Endothelial cell of umbilical vein (primary cell): ENCODE measurements around the gene GNAL. TPM values are rescaled to one million over a fixed set of nuclear protein-coding genes. Genes with fewer than 3 reads are reported as not detected.
A peak's percentile ranks its signal among the peaks of the same experiment; 100 is the strongest.
"Not testable (repeated sequence)": the region's sequence is repeated elsewhere in the genome, so short reads cannot be mapped to it uniquely, and the experiment has no call there.

Experiments used
- Bru-seq: library from RNA; stranded (reverse); fragments of 400-500 nt; gene quantifications from one replicate; lab custom pipeline; 2021; lab: Mats Ljungman, UMichigan
- BruChase-seq, 2 experiments: library from RNA; stranded (reverse); fragments of 400-500 nt; gene quantifications; one replicate each; lab custom pipeline; 2021; lab: Mats Ljungman, UMichigan
- BruUV-seq: library from RNA; stranded (reverse); fragments of 400-500 nt; replicated peaks from 2 replicates; lab custom pipeline; 2021; lab: Mats Ljungman, UMichigan
- CTCF ChIA-PET: fragments of 300-600, 350-600 bp; sonication (Branson Sonifier 250); formaldehyde crosslinking; loops from one replicate; lab custom pipeline; 2021; ENCODE audit warnings: antibody characterized with exemption, inconsistent platforms; lab: Charles Lee
- POLR2A ChIA-PET: fragments of 300-600, 350-600 bp; sonication (Branson Sonifier 250); formaldehyde crosslinking; loops from one replicate; lab custom pipeline; 2021; ENCODE audit warnings: antibody characterized with exemption, inconsistent platforms; lab: Charles Lee
- DNase-seq: peaks from one replicate; pipeline ENCODE4 v3.0.0-alpha.2; 2011; ENCODE audit warnings: low read depth, low spot score
- FAIRE-seq: peaks from 2 replicates; lab custom pipeline; 2011; peaks lifted over from hg19 to GRCh38; lab: Jason Lieb, UNC
- H2AFZ ChIP-seq: 2 replicates; pipeline ENCODE4 v1.6.0; 2012; ENCODE audit warnings: low read depth, low read length, control low read depth, inconsistent platforms
- H3K27ac ChIP-seq: 2 replicates; pipeline ENCODE4 v1.5.1; 2011; ENCODE audit warnings: low read depth, mild to moderate bottlenecking, control low read depth, low read length, moderate library complexity; ENCODE audit not compliant: insufficient read depth
- H3K27me3 ChIP-seq, 2 experiments: 2 replicates each; pipeline versions ENCODE4 v1.6.0 to v1.6.1; 2011; ENCODE audit warnings: low read length in 2 of 2, mixed read lengths in 1 of 2; ENCODE audit not compliant: control insufficient read depth in 2 of 2, insufficient read depth in 2 of 2
- H3K36me3 ChIP-seq, 2 experiments: 2 replicates in 1 of 2; 3 replicates in 1 of 2; pipeline ENCODE4 v1.5.1; 2011; ENCODE audit warnings: low read length in 2 of 2, mild to moderate bottlenecking in 1 of 2, moderate library complexity in 1 of 2; ENCODE audit not compliant: control insufficient read depth in 2 of 2, insufficient read depth in 2 of 2; ENCODE audit errors: extremely low read depth in 1 of 2
- H3K4me1 ChIP-seq: 3 replicates; pipeline ENCODE4 v1.5.1; 2011; ENCODE audit warnings: mild to moderate bottlenecking, low read length; ENCODE audit not compliant: control insufficient read depth, insufficient read depth; ENCODE audit errors: extremely low read depth
- H3K4me2 ChIP-seq: 2 replicates; pipeline ENCODE4 v1.6.1; 2011; ENCODE audit warnings: low read length, control low read depth, mixed read lengths; ENCODE audit not compliant: insufficient read depth
- H3K4me3 ChIP-seq, 3 experiments: fragments of 200-600 bp in 1 of 3; sonication (generic), shearing (Covaris generic) in 1 of 3; replicated peaks in 1 of 3; 2 replicates each; pipeline ENCODE4 v1.5.1; 2011 to 2016; ENCODE audit warnings: control low read depth in 3 of 3, low read length in 3 of 3, mild to moderate bottlenecking in 2 of 3, inconsistent platforms in 1 of 3, low read depth in 1 of 3, moderate library complexity in 1 of 3; ENCODE audit not compliant: insufficient read depth in 1 of 3
- H3K79me2 ChIP-seq: 2 replicates; pipeline ENCODE4 v1.6.0; 2012; ENCODE audit warnings: low read length, inconsistent platforms; ENCODE audit not compliant: control insufficient read depth, insufficient read depth
- H3K9ac ChIP-seq: replicated peaks from 2 replicates; pipeline ENCODE3; 2011; ENCODE audit warnings: low read length, control low read depth; ENCODE audit not compliant: insufficient read depth; ENCODE audit errors: extremely low read depth
- H3K9me1 ChIP-seq: replicated peaks from 3 replicates; pipeline ENCODE4 v1.6.0; 2011; ENCODE audit warnings: mild to moderate bottlenecking, low read length; ENCODE audit not compliant: control insufficient read depth, insufficient read depth; ENCODE audit errors: extremely low read depth
- H3K9me3 ChIP-seq: replicated peaks from 2 replicates; pipeline ENCODE4 v1.5.1; 2012; ENCODE audit warnings: low read length, inconsistent platforms; ENCODE audit not compliant: control insufficient read depth, insufficient read depth
- H4K20me1 ChIP-seq: replicated peaks from 2 replicates; pipeline ENCODE3; 2011; ENCODE audit warnings: mild to moderate bottlenecking, low read length; ENCODE audit not compliant: control insufficient read depth, insufficient read depth; ENCODE audit errors: extremely low read depth
- EZH2 ChIP-seq: IDR thresholded peaks from 2 replicates; pipeline ENCODE4 v1.6.1; 2012; ENCODE audit warnings: borderline replicate concordance, low read depth, mild to moderate bottlenecking, moderate library complexity, low read length, inconsistent platforms; ENCODE audit not compliant: severe bottlenecking
- FOS ChIP-seq: IDR thresholded peaks from 2 replicates; pipeline ENCODE4 v1.6.1; 2011; ENCODE audit warnings: mild to moderate bottlenecking, low read length, moderate library complexity, borderline replicate concordance; ENCODE audit not compliant: insufficient read depth
- GATA2 ChIP-seq: IDR thresholded peaks from 2 replicates; pipeline ENCODE4 v1.7.0; 2011; ENCODE audit warnings: low read depth, mild to moderate bottlenecking, moderate library complexity, mixed read lengths, low read length; ENCODE audit not compliant: insufficient read length, insufficient read depth
- JUN ChIP-seq: IDR thresholded peaks from 2 replicates; pipeline ENCODE4 v1.6.1; 2011; ENCODE audit warnings: borderline replicate concordance, low read depth; ENCODE audit not compliant: insufficient read length, insufficient read depth
- MYC ChIP-seq: IDR thresholded peaks from one replicate; pipeline ENCODE4 v1.6.1; 2011; ENCODE audit warnings: mild to moderate bottlenecking, low read depth, low read length
- POLR2A ChIP-seq: IDR thresholded peaks from 2 replicates; pipeline ENCODE4 v1.6.1; 2012; ENCODE audit warnings: low read depth, mild to moderate bottlenecking, control low read depth, low read length
- POLR2AphosphoS5 ChIP-seq: IDR thresholded peaks from 2 replicates; pipeline ENCODE4 v1.6.1; 2012; ENCODE audit warnings: low read depth, mild to moderate bottlenecking, control low read depth, low read length, moderate library complexity; ENCODE audit not compliant: insufficient read depth
- dilution Hi-C: fragments of 300-500 bp; cut with MboI; formaldehyde crosslinking; loops from one replicate; pipeline ENCODE4 v1.15.0; 2019; ENCODE audit warnings: low sequenced_read_pairs; ENCODE audit not compliant: extremely low pct_ligation_motif_present
- intact Hi-C: fragments of 100-400 bp; cut with micrococcal nuclease; formaldehyde crosslinking; loops from one replicate; pipeline ENCODE4 v1.10.0; 2022
- long read RNA-seq: library from polyadenylated mRNA; stranded (forward); transcript quantifications from one replicate; pipeline ENCODE4 v2.0.0, GENCODE V29; 2021
- polyA minus RNA-seq, 3 experiments: library from RNA; depleted of rRNA, polyadenylated mRNA; stranded (reverse); fragments of >200 nt; gene quantifications; 1 replicate in 1 of 3; 2 replicates in 2 of 3; pipeline ENCODE4 v1.2.3, GENCODE V29; 2011
- polyA plus RNA-seq, 4 experiments: library from polyadenylated mRNA; depleted of rRNA in 3 of 4; stranded (reverse) in 3 of 4; unstranded in 1 of 4; fragments of >200 nt; gene quantifications; 2 replicates each; pipeline versions ENCODE4 v1.2.1 to v1.2.3, GENCODE V29; 2011 to 2012; ENCODE audit warnings: missing spikeins in 1 of 4
- total RNA-seq: library from RNA; stranded (reverse); gene quantifications from 2 replicates; pipeline ENCODE4 v1.2.3, GENCODE V29; 2021
- TF ChIP-seq, protein P1 (sequence below), 2 donors: IDR thresholded peaks; 1 replicate in 1 of 2; 2 replicates in 1 of 2; pipeline ENCODE4 v1.5.1; 2011; ENCODE audit warnings: low read length in 2 of 2, mild to moderate bottlenecking in 2 of 2, moderate library complexity in 2 of 2, control low read depth in 1 of 2, inconsistent platforms in 1 of 2, low read depth in 1 of 2; ENCODE audit not compliant: insufficient read depth in 1 of 2; ENCODE audit errors: extremely low read depth in 1 of 2
- TF ChIP-seq, protein P2 (sequence below): IDR thresholded peaks from 2 replicates; pipeline ENCODE4 v1.6.1; 2011; ENCODE audit not compliant: insufficient read depth, insufficient read length

Gene GNAL
- total RNA-seq (0.65 and 0.73 TPM in 2 replicates), polyA plus RNA-seq (0.03 and 0.07 TPM in 2 replicates), polyA minus RNA-seq (0.02 and 0.22 TPM in 2 replicates), Bru-seq, nascent RNA (percentile 18 among the genes with signal in this experiment), BruChase-seq, experiment 1, labeled RNA remaining after a 6-hour chase (percentile 15 among the genes with signal in this experiment), BruChase-seq, experiment 2, labeled RNA remaining after a 2-hour chase (percentile 15 among the genes with signal in this experiment)
- polyA plus RNA-seq (2011; cell fraction: cytosol; rRNA removed), result 0.01 and 0.03 TPM in 2 replicates
- 0.17 TPM in 1 of 2 replicates, not detected in the other for polyA plus RNA-seq (2011; cell fraction: nucleus; rRNA removed)
- polyA plus RNA-seq (2012), result 0.20 and 0.35 TPM in 2 replicates
- 9.2 TPM for polyA minus RNA-seq (2011; cell fraction: cytosol; rRNA and poly(A)+ RNA removed)
- polyA minus RNA-seq (2011; cell fraction: nucleus; rRNA and poly(A)+ RNA removed), result 0.05 and 0.43 TPM in 2 replicates
- long read RNA-seq, full-length matches to known transcripts, result 1 of 1 reads
- long read RNA-seq, partial matches to known transcripts, result 0 of 1 reads
- long read RNA-seq, other reads (novel, unspliced or antisense), result 0 of 1 reads

DNA sequence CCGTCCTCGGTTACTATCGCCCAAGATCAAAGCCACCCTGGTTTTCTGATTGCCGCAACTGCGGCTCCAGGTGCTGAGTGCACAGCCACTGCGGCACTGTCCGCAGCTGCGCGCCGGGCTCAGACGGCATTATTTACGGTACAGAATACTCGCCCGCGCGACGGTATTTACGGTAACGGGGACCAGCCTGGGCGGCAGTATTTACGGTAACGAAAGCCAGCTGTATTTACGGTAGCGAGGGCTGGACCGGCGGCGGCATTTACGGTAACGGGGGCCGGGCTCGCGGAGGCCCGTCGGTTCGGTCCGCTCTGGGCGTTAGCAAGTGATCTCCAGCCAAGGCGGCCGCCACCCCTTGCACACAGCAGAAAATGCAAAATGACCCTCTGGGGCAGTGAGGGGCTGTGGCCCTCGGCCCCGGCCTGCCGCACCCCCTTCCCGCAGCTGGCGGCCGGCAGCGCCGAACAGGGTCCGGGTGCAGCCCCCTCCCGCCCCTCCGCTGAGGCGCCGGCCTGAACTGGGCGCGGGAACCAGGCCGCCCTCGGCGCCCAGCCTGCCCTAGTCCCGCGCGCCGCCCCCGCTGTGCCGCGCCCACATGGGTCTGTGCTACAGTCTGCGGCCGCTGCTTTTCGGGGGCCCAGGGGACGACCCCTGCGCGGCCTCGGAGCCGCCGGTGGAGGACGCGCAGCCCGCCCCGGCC, at the start of gene GNAL:
Gene GNAL (plus strand): TSS at position 293 of the 697 bp plus-strand sequence. CDS start 300 bp downstream, at position 593.
- no peaks in the 10 kb centered on the region for H4K20me1 ChIP-seq
- DNase-seq, result peak; percentile 60
- peaks cover 11% of the 10 kb centered on the region for H3K4me1 ChIP-seq
- no TSS peak for BruUV-seq
- peak; percentile 64 for FAIRE-seq
- H3K9me3 ChIP-seq, result no peaks in the 10 kb centered on the region
- H3K27me3 ChIP-seq, result peaks cover 4 to 21% of the 10 kb centered on the region in 2 experiments
- dilution Hi-C loops, result no loop called here
- H3K79me2 ChIP-seq, result no peaks in the 10 kb centered on the region
- TF ChIP-seq, protein P1, sequence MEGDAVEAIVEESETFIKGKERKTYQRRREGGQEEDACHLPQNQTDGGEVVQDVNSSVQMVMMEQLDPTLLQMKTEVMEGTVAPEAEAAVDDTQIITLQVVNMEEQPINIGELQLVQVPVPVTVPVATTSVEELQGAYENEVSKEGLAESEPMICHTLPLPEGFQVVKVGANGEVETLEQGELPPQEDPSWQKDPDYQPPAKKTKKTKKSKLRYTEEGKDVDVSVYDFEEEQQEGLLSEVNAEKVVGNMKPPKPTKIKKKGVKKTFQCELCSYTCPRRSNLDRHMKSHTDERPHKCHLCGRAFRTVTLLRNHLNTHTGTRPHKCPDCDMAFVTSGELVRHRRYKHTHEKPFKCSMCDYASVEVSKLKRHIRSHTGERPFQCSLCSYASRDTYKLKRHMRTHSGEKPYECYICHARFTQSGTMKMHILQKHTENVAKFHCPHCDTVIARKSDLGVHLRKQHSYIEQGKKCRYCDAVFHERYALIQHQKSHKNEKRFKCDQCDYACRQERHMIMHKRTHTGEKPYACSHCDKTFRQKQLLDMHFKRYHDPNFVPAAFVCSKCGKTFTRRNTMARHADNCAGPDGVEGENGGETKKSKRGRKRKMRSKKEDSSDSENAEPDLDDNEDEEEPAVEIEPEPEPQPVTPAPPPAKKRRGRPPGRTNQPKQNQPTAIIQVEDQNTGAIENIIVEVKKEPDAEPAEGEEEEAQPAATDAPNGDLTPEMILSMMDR (IDR thresholded peaks at IDR 0.05; ENCODE audit: extremely low read depth in 1 of 2, insufficient read depth in 1 of 2, low read depth in 1 of 2, low read length in 2 of 2), result no peak
- no peak for TF ChIP-seq JUN
- TF ChIP-seq, protein P2, sequence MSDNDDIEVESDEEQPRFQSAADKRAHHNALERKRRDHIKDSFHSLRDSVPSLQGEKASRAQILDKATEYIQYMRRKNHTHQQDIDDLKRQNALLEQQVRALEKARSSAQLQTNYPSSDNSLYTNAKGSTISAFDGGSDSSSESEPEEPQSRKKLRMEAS, result no peak
- TF ChIP-seq POLR2A, result no peak
- TF ChIP-seq POLR2AphosphoS5, result no peak
- TF ChIP-seq GATA2, result no peak
- no peak for TF ChIP-seq MYC
- TF ChIP-seq FOS, result no peak
- TF ChIP-seq EZH2, result no peak
- no peak within 1 kb of the TSS for H3K27ac ChIP-seq
- peak within 1 kb of the TSS; percentile 2 to 34 (median 31) for H3K4me3 ChIP-seq
- intact Hi-C loops, result loop anchor here (1.0 to 10.0 kb wide), 2 partner anchors 56 to 258 kb away; no protein-coding TSS in a partner anchor
- peak within 1 kb of the TSS; percentile 59 for H3K4me2 ChIP-seq
- ChIA-PET CTCF (interaction anchor here (0.9 to 1.2 kb wide), 4 partner anchors 33 to 349 kb away, joined by 3 to 6 read pairs (median 3); no protein-coding TSS in a partner anchor), POLR2A (interaction anchor here (0.6 kb wide), 1 partner anchor 160 kb away, joined by 6 read pairs; no protein-coding TSS in a partner anchor)
- H3K9ac ChIP-seq, result no peak within 1 kb of the TSS
- no peaks in the 10 kb centered on the region for H3K9me1 ChIP-seq
- peak within 1 kb of the TSS; percentile 76 for H2AFZ ChIP-seq
- no peaks in the 10 kb centered on the region for H3K36me3 ChIP-seq

DNA sequence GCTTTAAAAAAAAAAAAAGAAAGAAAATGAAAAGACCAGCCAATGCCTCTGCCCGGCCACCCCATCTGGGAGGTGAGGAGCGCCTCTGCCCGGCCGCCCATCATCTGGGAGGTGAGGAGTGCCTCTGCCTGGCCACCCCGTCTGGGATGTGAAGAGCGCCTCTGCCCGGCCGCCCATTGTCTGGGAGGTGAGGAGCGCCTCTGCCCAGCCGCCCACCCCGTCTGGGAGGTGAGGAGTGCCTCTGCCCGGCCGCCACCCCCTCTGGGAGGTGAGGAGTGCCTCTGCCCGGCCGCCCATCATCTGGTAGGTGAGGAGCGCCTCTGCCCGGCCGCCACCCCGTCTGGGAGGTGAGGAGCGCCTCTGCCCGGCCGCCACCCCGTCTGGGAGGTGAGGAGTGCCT, 41.8 kb upstream of the GNAL start:
- H2AFZ ChIP-seq, H3K4me3 ChIP-seq, H3K79me2 ChIP-seq, H3K36me3 ChIP-seq, intact Hi-C loops, dilution Hi-C loops, H3K4me1 ChIP-seq, BruUV-seq, H3K27ac ChIP-seq, H3K9me3 ChIP-seq, H3K4me2 ChIP-seq, FAIRE-seq, DNase-seq, POLR2A ChIA-PET, H3K9ac ChIP-seq, CTCF ChIA-PET, H3K27me3 ChIP-seq, H4K20me1 ChIP-seq, H3K9me1 ChIP-seq: not testable (repeated sequence)
